Loucy (cell line): ENCODE results near the gene RAD51B.

Experiments
- EZH2phosphoT487 ChIP-seq: fragments of 200-600 bp; IDR thresholded peaks from 2 replicates; pipeline ENCODE4 v1.6.1; 2018; ENCODE audit warnings: antibody characterized with exemption, mild to moderate bottlenecking, moderate library complexity, borderline replicate concordance
- TF ChIP-seq, protein P1 (sequence below): fragments of 200-600 bp; sonication (generic); conservative IDR thresholded peaks from 2 replicates; pipeline ENCODE4 v1.5.1; 2014; ENCODE audit warnings: mild to moderate bottlenecking, antibody characterized with exemption, low read length

DNA sequence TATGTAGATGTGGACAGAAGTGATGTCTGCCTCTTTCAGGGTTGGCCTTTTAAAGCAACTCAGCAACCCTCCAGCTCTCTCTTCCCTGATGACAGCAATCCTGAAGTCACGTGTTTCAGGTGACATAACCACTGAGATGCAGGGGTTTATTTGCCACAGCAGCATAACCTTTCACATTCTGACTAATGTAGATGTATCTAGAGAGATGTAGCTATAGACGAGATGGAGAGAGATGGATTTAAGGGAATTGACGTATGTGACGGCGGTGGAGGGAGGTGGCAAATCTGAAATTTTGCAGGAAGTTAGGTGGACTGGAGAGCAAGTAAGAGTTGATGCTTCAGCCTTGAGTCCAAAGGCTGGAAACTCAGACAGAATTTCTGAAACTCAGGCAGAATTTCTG lies 847.3 kb downstream of the RAD51B start:
- TF ChIP-seq, protein P1, sequence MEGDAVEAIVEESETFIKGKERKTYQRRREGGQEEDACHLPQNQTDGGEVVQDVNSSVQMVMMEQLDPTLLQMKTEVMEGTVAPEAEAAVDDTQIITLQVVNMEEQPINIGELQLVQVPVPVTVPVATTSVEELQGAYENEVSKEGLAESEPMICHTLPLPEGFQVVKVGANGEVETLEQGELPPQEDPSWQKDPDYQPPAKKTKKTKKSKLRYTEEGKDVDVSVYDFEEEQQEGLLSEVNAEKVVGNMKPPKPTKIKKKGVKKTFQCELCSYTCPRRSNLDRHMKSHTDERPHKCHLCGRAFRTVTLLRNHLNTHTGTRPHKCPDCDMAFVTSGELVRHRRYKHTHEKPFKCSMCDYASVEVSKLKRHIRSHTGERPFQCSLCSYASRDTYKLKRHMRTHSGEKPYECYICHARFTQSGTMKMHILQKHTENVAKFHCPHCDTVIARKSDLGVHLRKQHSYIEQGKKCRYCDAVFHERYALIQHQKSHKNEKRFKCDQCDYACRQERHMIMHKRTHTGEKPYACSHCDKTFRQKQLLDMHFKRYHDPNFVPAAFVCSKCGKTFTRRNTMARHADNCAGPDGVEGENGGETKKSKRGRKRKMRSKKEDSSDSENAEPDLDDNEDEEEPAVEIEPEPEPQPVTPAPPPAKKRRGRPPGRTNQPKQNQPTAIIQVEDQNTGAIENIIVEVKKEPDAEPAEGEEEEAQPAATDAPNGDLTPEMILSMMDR, result no peak
- TF ChIP-seq EZH2phosphoT487, result no peak
